HG03565 (cell line): ENCODE data around the gene ALPK3.

Experiments used
- ATAC-seq: cut with Tn5 transposase; IDR thresholded peaks from one replicate; pipeline ENCODE4 v1.9.1; 2021; ENCODE audit warnings: mild to moderate bottlenecking, moderate library complexity; ENCODE audit not compliant: unreplicated experiment

ALPK3 gene

GRCh38 chr15:84889991-84890669, 73.0 kb downstream of the ALPK3 start:
- ATAC-seq = no peak

GRCh38 chr15:84890670-84891162, 73.6 kb downstream of the ALPK3 start:
- ATAC-seq = no peak

GRCh38 chr15:84891339-84891738, 74.2 kb downstream of the ALPK3 start:
- ATAC-seq = no peak

- ATAC-seq = no peak
Observed at GRCh38 chr15:84892786-84893307, 75.7 kb downstream of the ALPK3 start.

GRCh38 chr15:84893607-84894006, 76.5 kb downstream of the ALPK3 start:
- no peak for ATAC-seq

- ATAC-seq = no peak
Observed at GRCh38 chr15:84894736-84895425, 77.7 kb downstream of the ALPK3 start.

- ATAC-seq = no peak
Observed at GRCh38 chr15:84898761-84899160, 81.6 kb downstream of the ALPK3 start.

- no peak for ATAC-seq
Observed at GRCh38 chr15:84899750-84900149, 82.6 kb downstream of the ALPK3 start.

GRCh38 chr15:84901540-84901939, 84.4 kb downstream of the ALPK3 start:
- no peak for ATAC-seq

- no peak for ATAC-seq
Observed at GRCh38 chr15:84903751-84904150, 86.6 kb downstream of the ALPK3 start.

- no peak for ATAC-seq
Observed at GRCh38 chr15:84904419-84904818, 87.3 kb downstream of the ALPK3 start.

- no peak for ATAC-seq
Observed at GRCh38 chr15:84905016-84905916, 88.1 kb downstream of the ALPK3 start.

- ATAC-seq = no peak
Observed at GRCh38 chr15:84907731-84908130, 90.6 kb downstream of the ALPK3 start.

- ATAC-seq = no peak
Observed at GRCh38 chr15:84908564-84908963, 91.4 kb downstream of the ALPK3 start.

- no peak for ATAC-seq
Observed at GRCh38 chr15:84909029-84909428, 91.9 kb downstream of the ALPK3 start.

- ATAC-seq = no peak
Observed at GRCh38 chr15:84909782-84910181, 92.6 kb downstream of the ALPK3 start.

- no peak for ATAC-seq
Observed at GRCh38 chr15:84910928-84911623, 93.9 kb downstream of the ALPK3 start.

- no peak for ATAC-seq
Observed at GRCh38 chr15:84911879-84912660, 94.9 kb downstream of the ALPK3 start.

- ATAC-seq = no peak
Observed at GRCh38 chr15:84913360-84913723, 96.2 kb downstream of the ALPK3 start.

- ATAC-seq = no peak
Observed at GRCh38 chr15:84914351-84914750, 97.2 kb downstream of the ALPK3 start.
